Vagina (tissue), 2 donors: ENCODE measurements around the gene ONECUT1.

Source experiments
- POLR2A ChIP-seq, 2 donors: fragments of 450-650 bp; IDR thresholded peaks; one replicate each; pipeline ENCODE4 v1.6.1; 2017; ENCODE audit warnings: antibody characterized with exemption in 2 of 2, mild to moderate bottlenecking in 2 of 2, moderate library complexity in 2 of 2
- POLR2AphosphoS5 ChIP-seq, 2 donors: sonication (generic); formaldehyde crosslinking; IDR thresholded peaks; one replicate each; pipeline ENCODE4 v1.9.0; 2017; ENCODE audit warnings: antibody characterized with exemption in 2 of 2, mild to moderate bottlenecking in 2 of 2, low read depth in 1 of 2; ENCODE audit not compliant: insufficient read depth in 1 of 2
- TF ChIP-seq, protein P1 (sequence below), 3 experiments: fragments of 450-650 bp in 2 of 3; fragments of 200-600 bp in 1 of 3; sonication (generic) in 1 of 3; IDR thresholded peaks; one replicate each; pipeline ENCODE4 v1.5.1; 2017 to 2019; ENCODE audit warnings: antibody characterized with exemption in 3 of 3, mild to moderate bottlenecking in 2 of 3, moderate library complexity in 2 of 3

DNA sequence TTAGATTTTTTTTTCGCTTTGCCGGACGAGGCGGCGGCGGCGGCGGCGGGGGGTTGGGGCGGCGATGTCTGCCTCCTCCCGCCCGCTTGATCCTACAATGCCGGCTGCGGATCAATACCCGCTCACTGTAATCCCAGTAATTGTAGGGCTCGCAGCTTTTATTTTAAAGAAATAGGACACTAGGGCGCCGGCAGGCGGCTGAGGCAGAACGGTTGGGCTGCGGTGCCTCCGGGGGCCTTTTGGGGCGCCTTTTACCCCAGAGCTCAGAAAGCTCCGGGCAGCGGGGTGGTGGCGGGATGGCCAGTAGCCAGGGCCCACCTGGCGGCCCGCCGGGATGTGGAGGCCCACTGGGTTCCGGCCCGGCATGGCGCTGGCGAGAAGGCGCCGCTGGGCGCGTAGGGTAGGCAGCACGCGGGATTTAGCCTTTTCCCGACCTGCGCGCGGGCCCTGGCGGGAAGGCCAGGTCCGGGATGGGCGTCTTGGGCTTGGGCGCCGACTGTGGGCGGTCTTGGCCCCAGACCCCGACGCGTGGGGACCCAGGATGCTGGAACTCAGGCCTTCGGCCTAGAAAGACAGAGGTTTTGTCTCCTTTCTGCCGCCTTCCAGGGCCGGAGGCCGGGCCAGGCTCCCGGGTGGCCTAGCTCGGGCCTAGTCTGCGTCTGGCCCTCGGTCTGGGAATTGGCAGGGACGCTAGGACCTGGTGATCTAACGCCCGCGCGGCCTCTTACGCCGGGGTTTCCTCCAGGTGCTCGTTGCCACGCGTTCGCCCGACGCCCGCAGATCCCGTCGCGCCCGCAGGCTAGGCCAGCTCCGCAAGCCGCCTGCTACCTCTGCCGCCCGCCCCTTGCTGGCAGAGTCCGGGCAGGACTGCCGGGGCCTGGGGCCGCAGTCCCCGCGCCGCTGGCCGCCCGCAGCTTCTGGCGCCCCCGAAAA is 15.5 kb upstream of the ONECUT1 start:
- TF ChIP-seq, protein P1, sequence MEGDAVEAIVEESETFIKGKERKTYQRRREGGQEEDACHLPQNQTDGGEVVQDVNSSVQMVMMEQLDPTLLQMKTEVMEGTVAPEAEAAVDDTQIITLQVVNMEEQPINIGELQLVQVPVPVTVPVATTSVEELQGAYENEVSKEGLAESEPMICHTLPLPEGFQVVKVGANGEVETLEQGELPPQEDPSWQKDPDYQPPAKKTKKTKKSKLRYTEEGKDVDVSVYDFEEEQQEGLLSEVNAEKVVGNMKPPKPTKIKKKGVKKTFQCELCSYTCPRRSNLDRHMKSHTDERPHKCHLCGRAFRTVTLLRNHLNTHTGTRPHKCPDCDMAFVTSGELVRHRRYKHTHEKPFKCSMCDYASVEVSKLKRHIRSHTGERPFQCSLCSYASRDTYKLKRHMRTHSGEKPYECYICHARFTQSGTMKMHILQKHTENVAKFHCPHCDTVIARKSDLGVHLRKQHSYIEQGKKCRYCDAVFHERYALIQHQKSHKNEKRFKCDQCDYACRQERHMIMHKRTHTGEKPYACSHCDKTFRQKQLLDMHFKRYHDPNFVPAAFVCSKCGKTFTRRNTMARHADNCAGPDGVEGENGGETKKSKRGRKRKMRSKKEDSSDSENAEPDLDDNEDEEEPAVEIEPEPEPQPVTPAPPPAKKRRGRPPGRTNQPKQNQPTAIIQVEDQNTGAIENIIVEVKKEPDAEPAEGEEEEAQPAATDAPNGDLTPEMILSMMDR (IDR thresholded peaks at IDR 0.05): no peak
- TF ChIP-seq POLR2A (IDR thresholded peaks at IDR 0.05): no peak
- no peak for TF ChIP-seq POLR2AphosphoS5 (IDR thresholded peaks at IDR 0.05; ENCODE audit: insufficient read depth in 1 of 2, low read depth in 1 of 2)
